Left lung (tissue), 10 donors: ENCODE data around the gene PLA2R1. TPM values are rescaled to one million over a fixed set of nuclear protein-coding genes. Genes with fewer than 3 reads are reported as not detected.
A peak's percentile ranks its signal among the peaks of the same experiment; 100 is the strongest.

Experiments used
- ATAC-seq: fragments of 200-7000 bp; cut with Tn5 transposase; one replicate; pipeline ENCODE4 v1.9.1; 2020; ENCODE audit warnings: moderate library complexity
- DNase-seq, 4 donors: peaks; one replicate each; pipeline ENCODE4 v3.0.0-alpha.2; 2013 to 2020
- H3K27ac ChIP-seq, 2 donors: fragments of 200-600 bp; sonication (generic) in 1 of 2; one replicate each; pipeline versions ENCODE4 v1.5.0 to v1.8.0; 2020 to 2021
- H3K27me3 ChIP-seq, 2 donors: fragments of 200-600 bp; sonication (generic) in 1 of 2; one replicate each; pipeline versions ENCODE4 v1.5.0 to v1.8.0; 2020 to 2021
- H3K36me3 ChIP-seq, 2 donors: fragments of 200-600 bp; sonication (generic) in 1 of 2; one replicate each; pipeline versions ENCODE4 v1.5.0 to v1.8.0; 2020 to 2021
- H3K4me1 ChIP-seq, 2 donors: fragments of 200-600 bp; one replicate each; pipeline ENCODE4 v1.8.0; 2021
- H3K4me3 ChIP-seq, 2 donors: fragments of 200-600 bp; sonication (generic) in 1 of 2; one replicate each; pipeline versions ENCODE4 v1.5.0 to v1.8.0; 2020 to 2021; ENCODE audit warnings: mild to moderate bottlenecking in 1 of 2
- H3K9me3 ChIP-seq, 2 donors: fragments of 200-600 bp; sonication (generic) in 1 of 2; one replicate each; pipeline versions ENCODE4 v1.5.0 to v1.8.0; 2020 to 2021
- intact Hi-C, 2 donors: fragments of 100-400 bp; cut with DNase I; formaldehyde crosslinking; loops; one replicate each; pipeline versions ENCODE4 v1.11.2 to v1.14.2; 2022
- polyA plus RNA-seq, 6 donors: library from polyadenylated mRNA; unstranded; fragments of 120-200 nt; gene quantifications; one replicate each; pipeline ENCODE4 v1.2.1, GENCODE V29; 2013; ENCODE audit not compliant: insufficient read length in 6 of 6
- total RNA-seq, 2 donors: library from RNA; stranded (reverse); fragmentation: NEBNext Ultra II Directional; extraction: Animal tissue kit (Norgen Biotek cat#: 25700); gene quantifications; one replicate each; pipeline ENCODE4 v1.2.1, GENCODE V29; 2021
- TF ChIP-seq, protein P1 (sequence below), 2 donors: fragments of 200-600 bp; sonication (generic) in 1 of 2; IDR thresholded peaks; one replicate each; pipeline versions ENCODE4 v1.5.0 to v1.8.0; 2021; ENCODE audit warnings: antibody characterized with exemption in 2 of 2
- donor health status: DM: no; HTN: yes; CAD: no.
- donor health status: DM: no; HTN: no; CAD: no.

Gene PLA2R1
- total and polyA plus RNA-seq, 8 donors = 4.1 to 7.2 (median 5.5) TPM

DNA sequence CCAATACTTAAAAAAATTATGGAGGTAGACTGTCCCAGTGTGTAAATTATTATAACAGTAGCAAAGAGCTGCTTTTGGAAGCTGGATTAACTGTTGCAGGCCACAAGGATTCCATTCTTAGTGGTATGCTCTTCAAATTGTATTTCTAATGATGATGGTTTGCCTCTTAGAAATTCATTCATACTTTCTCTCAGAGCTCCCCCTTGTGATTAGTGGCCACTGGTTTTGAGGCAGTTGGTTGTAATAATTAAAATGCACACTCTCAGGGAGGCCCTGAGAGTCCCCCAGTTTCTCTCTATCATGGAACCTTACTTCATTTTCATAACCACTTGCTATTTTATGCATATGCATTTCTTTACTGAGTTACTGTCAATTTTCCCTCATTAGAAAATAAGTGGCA lies 122.5 kb downstream of the PLA2R1 start:
- H3K4me1 ChIP-seq = no peaks in the 10 kb centered on the region
- H3K27me3 ChIP-seq = no peaks in the 10 kb centered on the region
- ATAC-seq (peak; percentile 31), DNase-seq (peak in 1 of 4 donors; percentile 53)
- no peaks in the 10 kb centered on the region for H3K36me3 ChIP-seq
- intact Hi-C loops = no loop called here
- no peak overlapping the region for H3K4me3 ChIP-seq
- H3K27ac ChIP-seq = no peak overlapping the region
- TF ChIP-seq, protein P1, sequence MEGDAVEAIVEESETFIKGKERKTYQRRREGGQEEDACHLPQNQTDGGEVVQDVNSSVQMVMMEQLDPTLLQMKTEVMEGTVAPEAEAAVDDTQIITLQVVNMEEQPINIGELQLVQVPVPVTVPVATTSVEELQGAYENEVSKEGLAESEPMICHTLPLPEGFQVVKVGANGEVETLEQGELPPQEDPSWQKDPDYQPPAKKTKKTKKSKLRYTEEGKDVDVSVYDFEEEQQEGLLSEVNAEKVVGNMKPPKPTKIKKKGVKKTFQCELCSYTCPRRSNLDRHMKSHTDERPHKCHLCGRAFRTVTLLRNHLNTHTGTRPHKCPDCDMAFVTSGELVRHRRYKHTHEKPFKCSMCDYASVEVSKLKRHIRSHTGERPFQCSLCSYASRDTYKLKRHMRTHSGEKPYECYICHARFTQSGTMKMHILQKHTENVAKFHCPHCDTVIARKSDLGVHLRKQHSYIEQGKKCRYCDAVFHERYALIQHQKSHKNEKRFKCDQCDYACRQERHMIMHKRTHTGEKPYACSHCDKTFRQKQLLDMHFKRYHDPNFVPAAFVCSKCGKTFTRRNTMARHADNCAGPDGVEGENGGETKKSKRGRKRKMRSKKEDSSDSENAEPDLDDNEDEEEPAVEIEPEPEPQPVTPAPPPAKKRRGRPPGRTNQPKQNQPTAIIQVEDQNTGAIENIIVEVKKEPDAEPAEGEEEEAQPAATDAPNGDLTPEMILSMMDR (IDR thresholded peaks at IDR 0.05) = no peak
- H3K9me3 ChIP-seq = no peaks in the 10 kb centered on the region

DNA sequence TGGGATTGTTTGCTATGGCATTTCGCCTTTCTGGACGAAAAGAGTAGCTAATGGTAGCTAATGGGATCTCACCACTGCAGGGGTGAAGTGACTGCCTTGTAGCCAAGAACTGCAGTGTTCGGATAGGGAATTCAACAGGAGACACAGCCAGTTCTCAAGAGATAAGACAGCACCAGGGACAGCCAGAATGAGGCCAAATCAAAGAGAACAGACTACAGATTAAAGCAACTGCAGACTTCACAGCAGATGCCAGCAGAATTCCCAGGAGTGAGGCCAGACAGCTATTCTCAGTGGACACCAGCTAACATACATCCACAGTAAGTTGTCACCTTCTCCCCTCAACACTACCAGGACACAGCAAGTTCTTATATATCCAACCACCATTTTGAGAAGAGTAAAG lies 124.0 kb downstream of the PLA2R1 start:
- peak in 1 of 4 donors; percentile 25 for DNase-seq
- Histone ChIP-seq H3K4me3 (no peak overlapping the region), H3K9me3 (no peaks in the 10 kb centered on the region), H3K4me1 (peaks cover 0 to 8% of the 10 kb centered on the region in 2 donors), H3K27ac (no peak overlapping the region), H3K27me3 (no peaks in the 10 kb centered on the region), H3K36me3 (no peaks in the 10 kb centered on the region)
- TF ChIP-seq, protein P1 (IDR thresholded peaks at IDR 0.05) = no peak
- ATAC-seq = no peak
- intact Hi-C loops = no loop called here

DNA sequence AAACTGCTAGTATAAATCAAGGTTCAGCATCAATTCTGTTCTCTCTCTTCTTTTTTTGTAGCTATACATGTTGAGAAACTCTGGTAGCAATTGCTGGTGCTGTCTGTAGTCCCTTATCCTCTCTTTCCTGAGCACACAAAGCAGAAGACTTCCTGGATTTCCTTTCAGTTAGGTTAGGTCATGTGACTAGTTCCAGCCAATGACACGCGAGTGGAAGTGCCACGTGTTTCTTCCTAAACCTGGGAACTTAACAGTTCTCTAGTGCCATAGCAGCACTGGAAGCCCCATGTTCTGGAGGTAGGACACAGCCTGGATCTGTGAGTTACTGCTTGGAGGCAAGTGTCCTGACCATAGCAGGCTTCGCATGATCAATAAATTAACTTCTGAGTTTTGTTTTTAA lies 125.9 kb downstream of the PLA2R1 start:
- TF ChIP-seq, protein P1 (IDR thresholded peaks at IDR 0.05) = no peak
- no peaks in the 10 kb centered on the region for H3K27me3 ChIP-seq
- no peak overlapping the region for H3K27ac ChIP-seq
- H3K36me3 ChIP-seq = no peaks in the 10 kb centered on the region
- DNase-seq (no peak), ATAC-seq (no peak)
- H3K4me3 ChIP-seq = no peak overlapping the region
- peaks cover 0 to 22% of the 10 kb centered on the region in 2 donors for H3K4me1 ChIP-seq
- intact Hi-C loops = no loop called here
- H3K9me3 ChIP-seq = no peaks in the 10 kb centered on the region

DNA sequence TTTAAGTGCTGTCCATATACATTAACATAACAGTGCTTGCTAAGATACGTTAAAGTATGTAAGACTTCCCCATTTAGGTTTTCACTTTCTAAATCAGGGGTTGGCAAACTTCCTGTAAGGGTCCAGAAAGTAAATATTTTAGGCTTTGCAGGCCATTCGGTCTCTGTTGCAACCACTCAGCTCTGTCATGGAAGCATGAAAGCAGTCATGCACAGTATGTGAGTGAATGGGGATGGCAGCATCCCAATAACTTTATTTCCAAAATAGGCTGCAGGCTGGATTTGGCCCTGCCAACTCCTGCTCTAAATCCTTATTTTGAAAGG lies 128.7 kb downstream of the PLA2R1 start:
- Histone ChIP-seq H3K27me3 (no peaks in the 10 kb centered on the region), H3K27ac (peak overlapping the region in 1 of 2 donors; percentile 7), H3K4me1 (peaks cover 0 to 22% of the 10 kb centered on the region in 2 donors), H3K4me3 (no peak overlapping the region), H3K9me3 (peaks cover 0 to 4% of the 10 kb centered on the region in 2 donors), H3K36me3 (no peaks in the 10 kb centered on the region)
- ATAC-seq (peak; percentile 49), DNase-seq (peak in 2 of 4 donors; percentile 76 to 77)
- intact Hi-C loops = no loop called here
- TF ChIP-seq, protein P1 (IDR thresholded peaks at IDR 0.05) = no peak

DNA sequence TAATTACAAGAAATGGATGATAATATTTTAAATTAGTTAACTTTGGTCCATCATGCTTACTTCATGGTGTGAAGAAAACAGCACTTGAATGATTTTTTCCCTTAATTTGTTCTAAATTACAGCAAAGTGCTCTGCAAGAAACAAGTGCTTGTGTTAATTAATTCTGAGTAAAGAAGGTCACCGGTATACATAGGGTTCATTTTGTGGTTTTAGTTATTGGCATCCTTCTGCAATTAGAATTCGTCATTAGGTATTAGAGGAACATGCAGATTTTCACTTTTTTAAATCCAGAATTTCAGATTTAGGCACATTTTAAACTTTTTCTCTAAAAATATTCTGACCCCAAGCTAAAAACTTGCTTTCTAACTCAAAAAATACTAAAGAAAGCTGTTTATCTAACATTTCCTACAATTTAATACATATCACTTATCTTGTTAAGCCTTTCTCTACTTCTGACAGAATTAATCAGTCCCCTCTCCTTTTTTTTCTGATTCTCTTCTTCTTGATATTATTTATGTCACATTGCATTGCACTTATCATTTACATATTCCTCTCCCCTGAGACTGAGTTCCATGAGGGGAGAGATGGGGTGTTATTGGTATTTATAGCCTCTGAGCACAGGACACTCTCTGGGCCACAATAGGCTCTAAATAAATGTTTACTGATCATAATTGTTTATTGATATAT lies 129.2 kb downstream of the PLA2R1 start:
- H3K36me3 ChIP-seq = no peaks in the 10 kb centered on the region
- no peaks in the 10 kb centered on the region for H3K27me3 ChIP-seq
- peak overlapping the region in 1 of 2 donors; percentile 7 for H3K27ac ChIP-seq
- ATAC-seq (no peak), DNase-seq (no peak)
- intact Hi-C loops = no loop called here
- H3K4me1 ChIP-seq = peaks cover 0 to 22% of the 10 kb centered on the region in 2 donors
- H3K9me3 ChIP-seq = peaks cover 0 to 6% of the 10 kb centered on the region in 2 donors
- H3K4me3 ChIP-seq = no peak overlapping the region
- TF ChIP-seq, protein P1 (IDR thresholded peaks at IDR 0.05) = no peak
